Transverse colon (tissue), 4 donors: ENCODE data around the gene SORCS3. TPM values are rescaled to one million over a fixed set of nuclear protein-coding genes. Genes with fewer than 3 reads are reported as not detected.

Experiments used
- DNase-seq: peaks from one replicate; pipeline ENCODE4 v3.0.0-alpha.2; 2019
- H3K27ac ChIP-seq, 4 donors: fragments of 200-600 bp; sonication (generic); 2 replicates each; pipeline ENCODE4 v1.5.1; 2016 to 2018; ENCODE audit warnings: inconsistent platforms in 4 of 4
- H3K27me3 ChIP-seq: fragments of 200-600 bp; sonication (generic); 2 replicates; pipeline ENCODE4 v1.5.1; 2017; ENCODE audit warnings: inconsistent platforms
- H3K36me3 ChIP-seq, 4 donors: fragments of 200-600 bp; sonication (generic); 2 replicates each; pipeline ENCODE4 v1.5.1; 2017 to 2019; ENCODE audit warnings: inconsistent platforms in 4 of 4
- H3K4me1 ChIP-seq, 4 donors: fragments of 200-600 bp; sonication (generic); 2 replicates each; pipeline ENCODE4 v1.5.1; 2017 to 2020; ENCODE audit warnings: inconsistent platforms in 4 of 4
- H3K4me3 ChIP-seq, 4 donors: fragments of 200-600 bp; sonication (generic); 1 replicate in 1 of 4; 2 replicates in 3 of 4; pipeline versions ENCODE4 v1.5.1 to v1.6.1; 2017 to 2019; ENCODE audit warnings: inconsistent platforms in 4 of 4
- H3K9me3 ChIP-seq, 2 donors: fragments of 200-600 bp; sonication (generic); 2 replicates each; pipeline ENCODE4 v1.5.1; 2017 to 2019; ENCODE audit warnings: inconsistent platforms in 2 of 2
- EP300 ChIP-seq: sonication (generic); formaldehyde crosslinking; IDR thresholded peaks from one replicate; pipeline ENCODE4 v1.6.1; 2017; ENCODE audit warnings: antibody characterized with exemption, low read depth
- POLR2A ChIP-seq: fragments of 450-650 bp; IDR thresholded peaks from one replicate; pipeline ENCODE4 v1.6.1; 2016; ENCODE audit warnings: antibody characterized with exemption, mild to moderate bottlenecking, moderate library complexity
- POLR2AphosphoS5 ChIP-seq, 3 donors: sonication (generic); formaldehyde crosslinking; IDR thresholded peaks; one replicate each; pipeline ENCODE4 v1.6.1; 2016; ENCODE audit warnings: antibody characterized with exemption in 3 of 3
- WGBS, 2 donors: methylation state at CpG; one replicate each; pipeline ENCODE4 v1.1.5; 2018; ENCODE audit warnings: low coverage in 1 of 2; 5-methylcytosine and 5-hydroxymethylcytosine counted together
- in situ Hi-C, 4 donors: fragments of 200-750 bp; cut with MboI; loops; one replicate each; pipeline versions ENCODE4 v1.15.0 to v1.15.1; 2017; ENCODE audit warnings: low sequenced_read_pairs in 3 of 4, low pct_ligation_motif_present in 1 of 4, low pct_unique_long_range_greater_than_20kb in 1 of 4
- intact Hi-C: fragments of 100-400 bp; cut with DNase I; formaldehyde crosslinking; loops from one replicate; pipeline ENCODE4 v1.15.1; 2023; ENCODE audit warnings: low total_unique reads
- total RNA-seq, 4 donors: library from RNA; depleted of rRNA; stranded (reverse); fragments of >200 nt; gene quantifications; one replicate each; pipeline ENCODE4 v1.1.0, GENCODE V29; 2016
- TF ChIP-seq, protein P1 (sequence below), 5 experiments: fragments of 200-600 bp in 3 of 5; fragments of 450-650 bp in 2 of 5; sonication (generic) in 3 of 5; IDR thresholded peaks; 1 replicate in 2 of 5; 2 replicates in 3 of 5; pipeline ENCODE4 v1.5.1; 2016 to 2017; ENCODE audit warnings: antibody characterized with exemption in 5 of 5, inconsistent platforms in 3 of 5, mild to moderate bottlenecking in 2 of 5, moderate library complexity in 1 of 5

SORCS3 gene
- total RNA-seq, 4 donors from 2014 or later, result 0.14 to 0.32 TPM; not detected in 2

DNA sequence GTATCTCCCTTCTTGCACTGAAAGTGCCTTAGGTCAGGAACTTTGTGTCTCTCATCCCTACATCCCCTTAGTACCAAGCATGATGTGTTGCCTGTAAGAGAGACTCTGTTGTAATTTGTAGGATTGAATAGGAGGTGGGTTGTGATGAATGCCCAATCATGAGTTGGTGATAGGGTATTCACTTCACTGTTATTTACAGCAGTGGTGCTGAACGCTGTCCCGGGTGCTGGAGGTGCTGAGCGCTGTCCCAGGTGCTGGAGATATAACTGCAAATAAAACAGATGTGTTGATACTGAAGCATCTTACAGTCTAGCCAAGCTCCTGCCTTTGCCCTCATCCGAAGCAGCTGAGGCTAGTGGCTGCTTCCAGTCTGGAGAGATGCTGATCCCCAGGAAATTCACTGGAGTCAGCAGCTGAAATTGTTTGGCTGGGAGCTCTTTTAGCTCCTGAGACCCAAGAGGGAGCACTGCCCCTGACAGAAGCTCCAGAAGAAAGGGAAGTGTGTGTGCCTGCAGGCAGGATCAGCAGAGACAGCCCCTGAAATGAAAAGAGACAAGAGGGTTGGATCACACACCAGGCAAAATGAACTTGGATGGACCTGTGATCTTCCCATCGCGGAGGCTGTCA lies 183.4 kb downstream of the SORCS3 start:
- WGBS, 2 donors, result 34% methylated on average over 6 of the region's 6 CpGs; no CpG with 5 or more reads in 1 of the 2 donors

DNA sequence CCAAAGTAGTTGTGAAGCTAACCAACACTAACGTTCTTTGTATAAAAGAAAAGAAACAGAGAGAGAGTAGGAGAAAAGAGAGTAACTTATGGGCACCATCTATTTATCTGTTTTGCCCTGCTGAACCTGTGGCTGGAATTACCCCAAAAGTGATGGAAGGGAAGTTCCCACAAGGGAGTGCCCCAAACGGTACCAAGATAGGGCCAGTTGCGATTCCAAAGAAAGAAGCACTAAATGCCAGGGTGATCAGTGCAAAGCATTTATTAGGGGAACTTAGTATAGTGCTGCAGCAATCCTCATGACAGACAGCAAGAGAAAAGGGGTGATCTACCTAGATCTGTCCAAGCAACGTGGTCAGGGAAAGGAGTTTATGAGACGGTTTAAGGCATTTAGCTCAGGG lies 190.2 kb downstream of the SORCS3 start:
- Histone ChIP-seq H3K27me3 (no peaks in the 10 kb centered on the region), H3K27ac (no peak overlapping the region), H3K4me1 (no peaks in the 10 kb centered on the region), H3K9me3 (no peaks in the 10 kb centered on the region), H3K4me3 (no peak overlapping the region), H3K36me3 (no peaks in the 10 kb centered on the region)
- 69 to 70% methylated on average over 5 of the region's 5 CpGs for WGBS, 2 donors
- TF ChIP-seq, protein P1, sequence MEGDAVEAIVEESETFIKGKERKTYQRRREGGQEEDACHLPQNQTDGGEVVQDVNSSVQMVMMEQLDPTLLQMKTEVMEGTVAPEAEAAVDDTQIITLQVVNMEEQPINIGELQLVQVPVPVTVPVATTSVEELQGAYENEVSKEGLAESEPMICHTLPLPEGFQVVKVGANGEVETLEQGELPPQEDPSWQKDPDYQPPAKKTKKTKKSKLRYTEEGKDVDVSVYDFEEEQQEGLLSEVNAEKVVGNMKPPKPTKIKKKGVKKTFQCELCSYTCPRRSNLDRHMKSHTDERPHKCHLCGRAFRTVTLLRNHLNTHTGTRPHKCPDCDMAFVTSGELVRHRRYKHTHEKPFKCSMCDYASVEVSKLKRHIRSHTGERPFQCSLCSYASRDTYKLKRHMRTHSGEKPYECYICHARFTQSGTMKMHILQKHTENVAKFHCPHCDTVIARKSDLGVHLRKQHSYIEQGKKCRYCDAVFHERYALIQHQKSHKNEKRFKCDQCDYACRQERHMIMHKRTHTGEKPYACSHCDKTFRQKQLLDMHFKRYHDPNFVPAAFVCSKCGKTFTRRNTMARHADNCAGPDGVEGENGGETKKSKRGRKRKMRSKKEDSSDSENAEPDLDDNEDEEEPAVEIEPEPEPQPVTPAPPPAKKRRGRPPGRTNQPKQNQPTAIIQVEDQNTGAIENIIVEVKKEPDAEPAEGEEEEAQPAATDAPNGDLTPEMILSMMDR (IDR thresholded peaks at IDR 0.05), result no peak
- TF ChIP-seq POLR2A, result no peak
- no peak for TF ChIP-seq POLR2AphosphoS5 (IDR thresholded peaks at IDR 0.05)
- TF ChIP-seq EP300, result no peak
- no peak for DNase-seq
- intact Hi-C loops (no loop called here), in situ Hi-C loops (no loop called here)

More for the DNA sequence above, 183.4 kb downstream of the SORCS3 start:
- intact Hi-C loops (no loop called here), in situ Hi-C loops (no loop called here)
- Histone ChIP-seq H3K4me3 (no peak overlapping the region), H3K27ac (no peak overlapping the region), H3K4me1 (no peaks in the 10 kb centered on the region), H3K36me3 (no peaks in the 10 kb centered on the region), H3K9me3 (no peaks in the 10 kb centered on the region), H3K27me3 (no peaks in the 10 kb centered on the region)
- no peak for DNase-seq
- TF ChIP-seq EP300 (no peak), POLR2A (no peak), POLR2AphosphoS5 (IDR thresholded peaks at IDR 0.05) (no peak)
- TF ChIP-seq, protein P1 (IDR thresholded peaks at IDR 0.05), result no peak

DNA sequence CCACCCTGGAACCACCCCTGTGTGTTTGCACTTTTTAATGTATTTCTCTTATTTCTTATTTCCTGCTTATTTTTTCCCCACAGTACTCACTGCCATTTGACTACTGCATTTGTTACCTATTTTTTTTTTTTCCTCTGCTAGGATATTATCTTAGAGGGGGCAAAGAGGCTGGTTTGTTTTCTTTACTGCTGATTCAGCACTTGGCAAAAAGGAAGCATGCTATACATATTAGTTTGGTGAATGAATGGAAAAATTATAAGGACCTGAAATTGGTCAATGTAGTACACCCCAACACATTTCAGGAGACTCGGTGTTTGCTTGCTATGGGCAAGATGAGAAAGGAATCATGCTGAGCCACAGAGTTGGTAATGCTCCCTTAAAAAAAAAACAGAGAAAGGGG lies 193.5 kb downstream of the SORCS3 start:
- Histone ChIP-seq H3K9me3 (no peaks in the 10 kb centered on the region), H3K4me1 (no peaks in the 10 kb centered on the region), H3K27me3 (no peaks in the 10 kb centered on the region), H3K27ac (no peak overlapping the region), H3K36me3 (no peaks in the 10 kb centered on the region), H3K4me3 (no peak overlapping the region)
- DNase-seq, result no peak
- TF ChIP-seq, protein P1 (IDR thresholded peaks at IDR 0.05), result no peak
- TF ChIP-seq POLR2AphosphoS5 (IDR thresholded peaks at IDR 0.05) (no peak), EP300 (no peak), POLR2A (no peak)
- in situ Hi-C loops (no loop called here), intact Hi-C loops (no loop called here)
- 71 to 78% methylated on average over 1 of the region's 1 CpG for WGBS, 2 donors

DNA sequence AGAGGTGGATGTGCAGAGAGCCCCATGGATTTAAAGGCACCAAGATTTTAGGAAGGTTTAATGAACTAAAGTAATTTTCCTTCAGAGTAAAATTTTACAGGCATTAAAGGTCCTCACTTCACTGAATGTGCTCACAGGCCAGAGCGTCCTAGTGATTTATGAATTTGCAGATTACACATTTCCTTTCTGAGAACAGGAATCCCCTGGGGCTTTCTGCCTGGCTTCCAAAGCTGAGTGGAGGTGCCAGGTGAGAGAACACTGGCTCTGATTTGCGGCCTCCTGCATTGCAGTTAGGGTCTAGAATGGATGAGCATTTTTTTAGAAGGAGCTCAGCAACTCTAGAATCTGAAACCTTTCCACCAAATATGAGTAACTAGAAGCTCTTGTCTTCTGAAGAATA lies 194.3 kb downstream of the SORCS3 start:
- no peaks in the 10 kb centered on the region for H3K27me3 ChIP-seq
- no peaks in the 10 kb centered on the region for H3K9me3 ChIP-seq
- H3K27ac ChIP-seq, result no peak overlapping the region
- no peak overlapping the region for H3K4me3 ChIP-seq
- in situ Hi-C loops, result no loop called here
- H3K36me3 ChIP-seq, result no peaks in the 10 kb centered on the region
- intact Hi-C loops, result no loop called here
- no peak for DNase-seq
- TF ChIP-seq POLR2A (no peak), EP300 (no peak), POLR2AphosphoS5 (IDR thresholded peaks at IDR 0.05) (no peak)
- TF ChIP-seq, protein P1 (IDR thresholded peaks at IDR 0.05), result no peak
- no peaks in the 10 kb centered on the region for H3K4me1 ChIP-seq
- WGBS, 2 donors, result 42% methylated on average over 2 of the region's 2 CpGs; no CpG with 5 or more reads in 1 of the 2 donors
